GM18505 (cell line): ENCODE measurements around the gene AJM1.
A peak's percentile ranks its signal among the peaks of the same experiment; 100 is the strongest.

ENCODE experiments used
- ATAC-seq: cut with Tn5 transposase; IDR thresholded peaks from one replicate; pipeline ENCODE4 v1.9.1; 2021; ENCODE audit not compliant: unreplicated experiment
- POLR2A ChIP-seq: IDR thresholded peaks from 4 replicates; pipeline ENCODE4 v1.6.1; 2011; ENCODE audit warnings: borderline replicate concordance; ENCODE audit not compliant: insufficient read depth, insufficient read length; ENCODE audit errors: extremely low read depth

Gene AJM1

GRCh38 chr9:136804509-136805206 lies 37.6 kb upstream of the AJM1 start:
- no peak for TF ChIP-seq POLR2A

GRCh38 chr9:136805207-136805740 lies 37.0 kb upstream of the AJM1 start:
- no peak for ATAC-seq
- TF ChIP-seq POLR2A = no peak

More at GRCh38 chr9:136804509-136805206, 37.6 kb upstream of the AJM1 start:
- no peak for ATAC-seq

- no peak for TF ChIP-seq POLR2A
- ATAC-seq = no peak
Observed at GRCh38 chr9:136806067-136806466, 36.2 kb upstream of the AJM1 start.

DNA sequence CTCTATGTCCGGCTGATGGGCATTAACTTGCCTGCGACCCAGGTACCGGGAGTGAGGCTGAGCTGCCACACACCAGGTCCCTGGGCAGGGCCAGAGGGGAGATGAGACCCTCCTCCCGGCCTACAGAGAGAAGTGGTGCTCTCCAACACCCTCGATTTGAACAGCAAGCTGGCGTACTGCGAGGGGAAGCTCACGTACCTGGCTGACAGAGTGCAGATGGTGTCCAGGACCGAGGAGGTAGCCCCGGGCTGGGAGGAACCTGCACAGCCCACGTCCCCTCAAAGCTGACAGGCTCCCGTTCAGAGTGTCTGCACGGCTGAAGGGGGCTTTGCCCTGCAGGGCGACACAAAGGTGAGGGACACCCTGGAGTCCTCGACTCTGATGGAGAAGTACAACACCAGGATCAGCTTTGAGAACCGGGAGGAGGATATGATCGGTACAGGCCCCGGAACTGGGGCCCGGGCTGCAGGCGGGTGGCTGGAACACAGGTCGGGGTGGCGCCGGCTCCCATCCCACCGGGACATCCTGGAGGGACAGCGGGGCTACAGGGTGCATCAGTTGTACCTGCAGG lies 35.6 kb upstream of the AJM1 start:
- no peak for TF ChIP-seq POLR2A
- ATAC-seq = no peak

DNA sequence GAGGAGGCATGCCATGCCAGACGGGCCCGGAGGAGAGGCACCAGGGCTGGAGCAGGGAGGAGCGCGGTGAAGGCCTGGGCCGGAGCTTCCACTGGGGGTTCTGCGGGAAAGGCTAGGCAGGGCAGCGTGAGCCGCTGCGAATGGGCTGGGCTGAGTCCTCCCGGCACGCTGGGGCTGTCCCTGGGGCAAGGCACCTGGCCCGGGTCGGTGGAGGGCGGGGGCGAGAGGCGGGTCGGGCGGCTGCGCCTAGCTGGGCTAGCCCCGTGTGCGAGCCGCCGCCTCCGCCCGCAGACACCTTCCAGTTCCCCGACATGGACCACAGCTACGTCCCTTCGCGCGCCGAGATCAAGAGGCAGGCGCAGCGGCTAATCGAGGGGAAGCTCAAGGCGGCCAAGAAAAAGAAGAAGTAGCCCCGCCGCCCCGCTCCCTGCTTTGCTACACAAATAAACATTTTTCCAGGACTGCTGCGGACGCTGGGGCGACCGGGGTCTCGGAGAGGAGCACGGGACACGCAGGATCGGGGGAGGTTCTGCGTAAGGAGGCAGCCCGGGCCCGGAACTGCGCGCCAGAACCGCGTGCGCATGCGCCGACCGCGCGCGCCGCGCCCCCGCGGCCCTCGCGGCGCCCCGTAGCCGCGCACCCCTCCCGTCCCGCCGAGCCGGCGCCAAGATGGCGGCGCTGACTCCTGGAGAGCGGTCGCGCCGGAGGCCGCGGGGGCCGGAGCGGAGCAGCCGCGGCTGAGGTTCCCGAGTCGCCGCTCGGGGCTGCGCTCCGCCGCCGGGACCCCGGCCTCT lies 34.8 kb upstream of the AJM1 start, which contains the start of gene RABL6:
Gene RABL6 (plus strand): TSS at position 668 of the 794 bp plus-strand sequence. CDS start 249 bp downstream, outside the sequence.
- ATAC-seq = peak; percentile 58
- peak; percentile 89 for TF ChIP-seq POLR2A

DNA sequence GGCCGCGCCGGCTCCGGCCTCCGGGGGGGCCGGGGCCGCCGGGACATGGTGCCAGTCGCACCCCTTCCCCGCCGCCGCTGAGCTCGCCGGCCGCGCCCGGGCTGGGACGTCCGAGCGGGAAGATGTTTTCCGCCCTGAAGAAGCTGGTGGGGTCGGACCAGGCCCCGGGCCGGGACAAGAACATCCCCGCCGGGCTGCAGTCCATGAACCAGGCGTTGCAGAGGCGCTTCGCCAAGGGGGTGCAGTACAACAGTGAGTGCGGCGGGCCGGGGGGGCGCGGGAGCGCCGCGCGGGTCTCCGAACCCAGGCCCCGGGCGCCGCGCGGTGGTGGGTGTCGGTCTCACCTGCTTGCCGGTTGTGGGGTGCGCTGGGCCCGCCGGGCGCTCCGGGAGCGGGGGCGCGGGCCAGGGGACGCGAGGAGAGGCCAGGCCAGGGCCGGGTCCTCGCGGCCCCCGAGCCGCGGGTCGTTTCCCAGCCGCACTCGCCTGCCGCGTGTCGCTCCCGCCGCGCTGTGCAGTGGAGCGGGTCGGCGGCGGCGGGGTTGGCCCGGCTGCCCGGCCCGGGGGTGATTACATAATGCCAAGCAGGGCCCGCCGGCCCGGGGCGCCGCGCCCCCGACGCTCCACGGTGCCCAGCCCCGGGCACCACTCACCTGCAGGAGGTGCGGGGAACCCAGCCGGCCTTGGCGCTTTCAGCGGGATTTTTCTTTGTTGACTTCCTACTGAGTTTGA lies 34.0 kb upstream of the AJM1 start:
- peak; percentile 34 for ATAC-seq
- no peak for TF ChIP-seq POLR2A

DNA sequence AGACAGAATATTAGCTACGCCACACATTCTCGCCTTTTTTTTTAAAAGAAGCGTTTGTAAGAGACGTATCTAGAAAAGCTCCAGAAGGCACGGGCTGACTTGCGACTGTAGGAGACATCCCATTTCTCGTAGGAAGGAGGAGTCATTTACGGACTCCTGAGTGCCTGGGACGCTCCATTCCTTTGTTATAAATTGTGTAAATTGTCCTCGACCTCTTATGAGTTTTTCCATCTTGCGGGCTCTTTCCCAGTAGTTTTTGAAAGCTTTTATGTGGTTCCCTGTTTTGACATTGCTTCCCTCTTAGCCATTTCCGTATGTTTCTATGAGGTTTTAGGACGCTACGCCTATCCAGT lies 33.5 kb upstream of the AJM1 start:
- no peak for ATAC-seq
- no peak for TF ChIP-seq POLR2A

DNA sequence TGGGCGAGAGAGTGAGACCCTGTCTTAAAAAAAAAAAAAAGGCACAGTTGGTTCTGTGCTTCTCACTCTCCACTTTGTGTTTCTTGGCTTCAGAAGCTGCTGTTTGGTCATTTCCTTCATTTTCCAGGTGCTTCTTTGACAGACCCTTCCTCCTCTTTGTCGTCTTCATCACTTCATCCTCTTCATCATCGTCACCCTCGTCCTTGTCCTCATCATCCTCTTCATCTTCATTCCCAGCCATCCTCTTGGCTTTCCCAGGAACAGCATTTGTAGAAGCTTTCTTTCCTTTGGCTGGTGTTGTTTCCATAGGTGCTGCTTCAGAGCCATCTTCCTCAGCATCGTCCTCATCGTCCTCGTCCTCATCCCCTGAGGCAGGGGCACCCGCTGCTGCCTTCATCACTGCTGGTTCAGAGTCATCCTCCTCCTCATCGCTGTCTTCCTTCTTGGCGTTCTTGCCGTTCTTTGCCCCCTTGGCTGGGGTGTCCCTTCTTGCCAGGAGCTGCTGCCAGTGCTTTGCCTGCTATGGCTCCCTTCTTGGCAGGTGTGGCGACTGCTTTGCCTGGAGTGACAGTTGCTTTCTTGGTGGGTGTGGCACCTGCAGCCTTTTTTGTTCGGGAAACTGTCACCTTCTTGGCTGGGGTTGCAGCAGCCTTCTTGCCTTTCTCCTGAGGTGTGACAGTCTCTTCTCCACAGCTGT lies 27.4 kb upstream of the AJM1 start:
- TF ChIP-seq POLR2A = no peak
- ATAC-seq = no peak

GRCh38 chr9:136815422-136815782 lies 26.9 kb upstream of the AJM1 start:
- ATAC-seq = no peak
- no peak for TF ChIP-seq POLR2A

DNA sequence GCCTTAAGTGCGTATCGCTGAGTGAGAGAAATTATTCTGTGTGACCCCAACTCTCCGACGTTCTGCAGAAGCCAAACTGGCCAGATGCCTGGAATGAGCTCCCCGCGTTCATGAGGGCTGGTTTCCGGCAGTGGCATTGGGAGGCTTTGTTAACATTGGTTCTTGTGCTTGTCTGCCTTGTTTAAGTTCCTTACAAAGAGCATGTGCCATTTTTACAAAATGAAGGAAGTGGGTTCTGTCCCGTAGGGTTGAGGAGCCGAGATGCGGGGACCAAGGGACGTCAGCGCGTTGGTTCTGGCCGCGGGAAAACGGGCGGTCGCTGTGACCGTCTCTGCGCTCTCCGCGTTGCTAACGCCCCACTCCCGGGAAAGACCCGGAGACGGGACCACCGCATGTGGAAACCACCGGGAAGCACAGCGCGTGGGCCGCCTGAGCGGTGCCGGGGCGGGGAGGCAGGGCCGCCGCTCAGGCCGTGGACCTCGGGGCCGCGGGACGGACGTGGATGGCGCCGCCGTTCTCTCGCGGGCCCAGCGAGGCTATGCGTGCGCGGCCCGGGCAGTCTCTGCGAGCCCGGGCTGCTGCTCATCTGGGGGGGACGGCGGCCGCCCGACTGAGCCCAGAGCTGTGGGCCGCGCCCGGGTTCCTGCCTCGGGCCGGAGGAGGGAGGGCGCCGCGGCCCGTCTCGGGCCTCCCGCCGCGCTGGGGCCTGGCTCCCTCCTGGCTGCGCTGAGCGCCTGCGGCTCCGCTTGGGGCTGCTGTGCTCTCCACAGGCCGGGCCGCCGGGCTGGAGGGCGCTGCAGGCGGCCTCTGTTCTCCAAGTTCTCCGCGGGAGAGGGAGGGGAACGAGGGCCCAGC lies 21.1 kb upstream of the AJM1 start:
- no peak for TF ChIP-seq POLR2A
- ATAC-seq = no peak

DNA sequence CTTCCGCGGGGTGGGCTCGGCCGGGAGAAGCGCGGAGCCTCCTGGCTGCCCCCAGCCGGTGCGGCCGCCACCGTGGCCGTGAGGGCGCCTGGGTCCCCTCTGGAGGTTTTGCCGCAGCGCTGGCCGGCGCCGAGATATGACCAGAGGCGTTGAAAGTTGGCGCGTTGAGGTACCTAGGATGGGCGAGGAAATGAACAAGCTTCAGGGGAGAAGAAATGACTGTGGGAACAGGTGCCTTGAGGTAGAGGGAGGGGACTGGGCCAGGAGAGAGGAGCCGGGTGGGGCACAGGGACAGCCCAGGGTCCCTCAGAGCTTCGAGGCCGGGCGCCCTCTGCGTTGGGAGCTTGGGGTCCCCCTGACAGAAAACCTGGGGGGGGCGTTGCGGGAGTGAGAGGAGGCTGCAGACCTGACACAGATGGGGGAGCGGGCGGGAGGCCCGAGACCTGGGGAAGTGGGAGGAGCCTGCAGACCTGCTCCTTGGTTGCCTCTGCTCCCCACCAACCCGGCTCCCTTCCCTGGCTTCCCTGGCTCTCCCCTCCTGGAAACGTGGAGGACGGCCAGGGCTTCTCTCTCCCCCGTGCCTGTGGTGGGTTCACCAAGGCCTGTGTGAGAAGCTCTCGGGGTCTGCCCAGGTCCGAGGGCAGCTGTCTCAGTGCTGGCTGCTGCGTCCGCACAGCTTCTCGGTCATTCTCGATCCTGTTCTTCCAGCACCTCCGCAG lies 20.3 kb upstream of the AJM1 start:
- no peak for TF ChIP-seq POLR2A
- no peak for ATAC-seq
